IMR-90 (cell line): Measurements from ENCODE around the gene CAMK2B. TPM values are rescaled to one million over a fixed set of nuclear protein-coding genes. Genes with fewer than 3 reads are reported as not detected.

ENCODE experiments used
- ATAC-seq: fragments of 200-7000 bp; cut with Tn5 transposase; 2 replicates; pipeline ENCODE4 v1.9.1; 2020; ENCODE audit warnings: low read depth, mild to moderate bottlenecking, moderate library complexity
- BruUV-seq: library from RNA; stranded (reverse); fragments of 400-500 nt; replicated peaks from 2 replicates; lab custom pipeline; 2021; lab: Mats Ljungman, UMichigan
- CTCF ChIA-PET: fragments of 300-600 bp; formaldehyde crosslinking; extraction: SDS; loops from one replicate; lab custom pipeline; 2021; ENCODE audit warnings: antibody characterized with exemption; lab: Yijun Ruan, JAX
- POLR2A ChIA-PET: fragments of 300-600 bp; sonication (Branson Sonifier 250); formaldehyde crosslinking; loops from one replicate; lab custom pipeline; 2022; ENCODE audit warnings: antibody characterized with exemption; ENCODE audit not compliant: unreplicated experiment; lab: Charles Lee
- DNase-seq: peaks from one replicate; pipeline ENCODE4 v3.0.0; 2013
- H2AFZ ChIP-seq: replicated peaks from 2 replicates; pipeline ENCODE3; 2013; ENCODE audit warnings: low read length, mild to moderate bottlenecking; ENCODE audit not compliant: poor library complexity
- H2AK5ac ChIP-seq: 2 replicates; pipeline ENCODE4 v1.6.1; 2013; ENCODE audit warnings: low read depth, low read length, inconsistent platforms
- H2AK9ac ChIP-seq: replicated peaks from 2 replicates; pipeline ENCODE3; 2013; ENCODE audit warnings: mild to moderate bottlenecking, low read depth, low read length, moderate library complexity; ENCODE audit not compliant: poor library complexity
- H2BK120ac ChIP-seq: 2 replicates; pipeline ENCODE4 v1.6.1; 2013; ENCODE audit warnings: low read depth, low read length, inconsistent platforms
- H2BK15ac ChIP-seq: 3 replicates; pipeline ENCODE4 v1.6.1; 2013; ENCODE audit warnings: low read depth, low read length, inconsistent platforms
- H2BK20ac ChIP-seq: 2 replicates; pipeline ENCODE4 v1.6.1; 2013; ENCODE audit warnings: low read depth, mild to moderate bottlenecking, inconsistent platforms, low read length, moderate library complexity
- H2BK5ac ChIP-seq: 2 replicates; pipeline ENCODE4 v1.6.1; 2013; ENCODE audit warnings: mild to moderate bottlenecking, low read depth, low read length, inconsistent platforms; ENCODE audit not compliant: poor library complexity, severe bottlenecking
- H3K14ac ChIP-seq: replicated peaks from 2 replicates; pipeline ENCODE4 v1.6.1; 2013; ENCODE audit warnings: low read depth, low read length, inconsistent platforms
- H3K18ac ChIP-seq: 2 replicates; pipeline ENCODE4 v1.6.1; 2013; ENCODE audit warnings: low read depth, low read length, control low read depth
- H3K23ac ChIP-seq: 2 replicates; pipeline ENCODE4 v1.6.1; 2013; ENCODE audit warnings: low read depth, low read length, inconsistent platforms
- H3K27ac ChIP-seq: 2 replicates; pipeline ENCODE4 v1.5.1; 2013; ENCODE audit warnings: mild to moderate bottlenecking, control low read depth, low read length; ENCODE audit not compliant: insufficient read depth
- H3K27me3 ChIP-seq: 2 replicates; pipeline ENCODE4 v1.6.1; 2013; ENCODE audit warnings: low read length; ENCODE audit not compliant: control insufficient read depth, insufficient read depth
- H3K36me3 ChIP-seq: 2 replicates; pipeline ENCODE4 v1.6.1; 2013; ENCODE audit warnings: low read length, mixed read lengths; ENCODE audit not compliant: control insufficient read depth, insufficient read depth
- H3K4ac ChIP-seq: 2 replicates; pipeline ENCODE4 v1.6.1; 2013; ENCODE audit warnings: low read depth, low read length, inconsistent platforms
- H3K4me1 ChIP-seq: 2 replicates; pipeline ENCODE4 v1.6.1; 2013; ENCODE audit warnings: low read length, mixed read lengths; ENCODE audit not compliant: control insufficient read depth, insufficient read depth
- H3K4me2 ChIP-seq: 2 replicates; pipeline ENCODE4 v1.6.1; 2013; ENCODE audit warnings: low read depth, mild to moderate bottlenecking, control low read depth, low read length, moderate library complexity
- H3K4me3 ChIP-seq: 2 replicates; pipeline ENCODE4 v1.5.1; 2013; ENCODE audit warnings: low read depth, mild to moderate bottlenecking, control low read depth, low read length, moderate library complexity; ENCODE audit not compliant: insufficient read depth
- H3K56ac ChIP-seq: 2 replicates; pipeline ENCODE4 v1.6.1; 2013; ENCODE audit warnings: low read length, inconsistent platforms; ENCODE audit not compliant: insufficient read depth; ENCODE audit errors: extremely low read depth
- H3K79me1 ChIP-seq, 2 experiments: 2 replicates each; pipeline ENCODE4 v1.6.1; 2013; ENCODE audit warnings: low read length in 2 of 2, inconsistent platforms in 1 of 2, low read depth in 1 of 2
- H3K9ac ChIP-seq: 2 replicates; pipeline ENCODE4 v1.6.1; 2013; ENCODE audit warnings: low read depth, low read length, control low read depth
- H3K9me1 ChIP-seq: 2 replicates; pipeline ENCODE4 v1.6.1; 2013; ENCODE audit warnings: low read length, inconsistent platforms; ENCODE audit not compliant: insufficient read depth
- H3K9me3 ChIP-seq: 2 replicates; pipeline ENCODE4 v1.6.1; 2013; ENCODE audit warnings: low read length; ENCODE audit not compliant: control insufficient read depth, insufficient read depth
- H4K20me1 ChIP-seq: 2 replicates; pipeline ENCODE4 v1.6.1; 2013; ENCODE audit warnings: low read length, inconsistent platforms; ENCODE audit not compliant: insufficient read depth
- H4K5ac ChIP-seq: 2 replicates; pipeline ENCODE4 v1.6.1; 2013; ENCODE audit warnings: mild to moderate bottlenecking, low read depth, low read length, control low read depth
- H4K8ac ChIP-seq, 2 experiments: 2 replicates each; pipeline ENCODE4 v1.6.1; 2013; ENCODE audit warnings: low read depth in 2 of 2, low read length in 2 of 2, control low read depth in 1 of 2, inconsistent platforms in 1 of 2
- H4K91ac ChIP-seq: 2 replicates; pipeline ENCODE4 v1.6.1; 2013; ENCODE audit warnings: low read depth, low read length, inconsistent platforms; ENCODE audit not compliant: insufficient read depth
- BHLHE40 ChIP-seq: fragments of 150-350 bp; IDR thresholded peaks from 2 replicates; pipeline ENCODE4 v1.6.1; 2016; ENCODE audit warnings: mild to moderate bottlenecking, low read depth, low read length
- CEBPB ChIP-seq: IDR thresholded peaks from 2 replicates; pipeline ENCODE4 v1.6.1; 2012; ENCODE audit warnings: low read depth, low read length, improper control_type of control experiment
- CHD1 ChIP-seq: IDR thresholded peaks from 2 replicates; pipeline ENCODE4 v1.6.1; 2012; ENCODE audit warnings: low read depth, low read length, improper control_type of control experiment
- CTCF ChIP-seq: conservative IDR thresholded peaks from 2 replicates; pipeline ENCODE4 v1.5.1; 2012; ENCODE audit warnings: mild to moderate bottlenecking, low read depth, low read length, improper control_type of control experiment
- ELK1 ChIP-seq: fragments of 150-350 bp; IDR thresholded peaks from 2 replicates; pipeline ENCODE4 v1.6.1; 2016; ENCODE audit warnings: low read depth, mild to moderate bottlenecking, low read length, moderate library complexity, borderline replicate concordance
- FOS ChIP-seq: fragments of 150-350 bp; IDR thresholded peaks from 2 replicates; pipeline ENCODE4 v1.6.1; 2016; ENCODE audit warnings: low read depth, low read length
- MAFK ChIP-seq: IDR thresholded peaks from 2 replicates; pipeline ENCODE4 v1.6.1; 2012; ENCODE audit warnings: low read depth, low read length, improper control_type of control experiment
- MAZ ChIP-seq: IDR thresholded peaks from 2 replicates; pipeline ENCODE4 v1.6.1; 2012; ENCODE audit warnings: low read depth, mild to moderate bottlenecking, low read length, improper control_type of control experiment, moderate library complexity, borderline replicate concordance
- MXI1 ChIP-seq: IDR thresholded peaks from 2 replicates; pipeline ENCODE4 v1.6.1; 2012; ENCODE audit warnings: low read depth, mild to moderate bottlenecking, low read length, moderate library complexity, borderline replicate concordance
- NFE2L2 ChIP-seq: fragments of 150-350 bp; IDR thresholded peaks from 2 replicates; pipeline ENCODE4 v1.6.1; 2016; ENCODE audit warnings: low read depth, mild to moderate bottlenecking, low read length
- POLR2A ChIP-seq: IDR thresholded peaks from 2 replicates; pipeline ENCODE4 v1.6.1; 2012; ENCODE audit warnings: mild to moderate bottlenecking, low read depth, low read length
- RAD21 ChIP-seq: IDR thresholded peaks from 2 replicates; pipeline ENCODE4 v1.6.1; 2012; ENCODE audit warnings: low read length, improper control_type of control experiment
- RCOR1 ChIP-seq: IDR thresholded peaks from 2 replicates; pipeline ENCODE4 v1.6.1; 2012; ENCODE audit warnings: mild to moderate bottlenecking, low read length, improper control_type of control experiment; ENCODE audit not compliant: insufficient replicate concordance
- RFX5 ChIP-seq: IDR thresholded peaks from 2 replicates; pipeline ENCODE4 v1.8.0; 2012; ENCODE audit warnings: low read depth, mild to moderate bottlenecking, low read length, moderate library complexity
- USF2 ChIP-seq: fragments of 150-350 bp; IDR thresholded peaks from 2 replicates; pipeline ENCODE4 v1.6.1; 2017; ENCODE audit warnings: mild to moderate bottlenecking, antibody characterized with exemption, low read length, low read depth
- WGBS, 2 experiments: methylation state at CpG; one replicate each; pipeline versions ENCODE4 v1.1.5 to v1.1.7; 2013; ENCODE audit warnings: missing lambda C conversion rate in 2 of 2; ENCODE audit not compliant: insufficient read length in 1 of 2; ENCODE audit errors: extremely low coverage in 2 of 2; 5-methylcytosine and 5-hydroxymethylcytosine counted together
- dilution Hi-C: fragments of 300-500 bp; cut with HindIII; formaldehyde crosslinking; loops from one replicate; pipeline ENCODE4 v1.14.3; 2018; ENCODE audit warnings: low sequenced_read_pairs; ENCODE audit not compliant: unreplicated experiment
- in situ Hi-C: fragments of 300-500 bp; cut with MboI; formaldehyde crosslinking; loops from 3 replicates; pipeline ENCODE4 v1.14.3; 2019; ENCODE audit warnings: low sequenced_read_pairs, inconsistent platforms, mixed read lengths
- intact Hi-C: fragments of 100-400 bp; cut with micrococcal nuclease; formaldehyde crosslinking; loops from 2 replicates; pipeline ENCODE4 v1.10.0; 2022
- polyA plus RNA-seq, 3 experiments: library from polyadenylated mRNA; depleted of rRNA; stranded (reverse); fragments of >200 nt; gene quantifications; 2 replicates each; pipeline ENCODE4 v1.2.3, GENCODE V29; 2012; ENCODE audit warnings: low replicate concordance in 1 of 3
- total RNA-seq: library from RNA; depleted of rRNA; stranded (reverse); fragments of >200 nt; gene quantifications from 2 replicates; pipeline ENCODE4 v1.2.3, GENCODE V29; 2012

CAMK2B gene
- total and polyA plus RNA-seq, 2 of the 4 experiments (the other 2 are of a cell fraction), result 0.18 to 0.36 TPM

- DNase-seq, result peak; percentile 32
- Histone ChIP-seq H3K4me2 (peak overlapping the region; percentile 43), H3K9me3 (peaks cover 2% of the 10 kb centered on the region; the same call in 1 of the 2 replicates), H2BK20ac (no peak overlapping the region), H2AK5ac (0 out of 2 replicates have a peak overlapping the region, but pooled peaks have one; percentile 15), H3K4me1 (0 out of 2 replicates have a peak, but pooled peaks cover 1% of the 10 kb centered on the region), H3K4me3 (peak overlapping the region; percentile 4), H3K27me3 (peaks cover 21% of the 10 kb centered on the region), H4K91ac (no peak overlapping the region), H4K20me1 (no peaks in the 10 kb centered on the region), H3K79me1 (no peaks in the 10 kb centered on the region), H3K27ac (no peak overlapping the region), H3K23ac (no peak overlapping the region), H3K9me1 (no peaks in the 10 kb centered on the region), H2BK120ac (no peak overlapping the region; the same call in 1 of the 2 replicates), H2BK15ac (no peak overlapping the region), H2BK5ac (no peak overlapping the region), H4K5ac (no peak overlapping the region), H3K14ac (no peak overlapping the region), H3K9ac (no peak overlapping the region), H3K18ac (no peak overlapping the region), H3K36me3 (no peaks in the 10 kb centered on the region), H2AFZ (peak overlapping the region; percentile 83), H4K8ac (peak overlapping the region in 1 of 2 experiments; percentile 40; a peak in 1 of 4 replicates), H3K56ac (no peak overlapping the region), H2AK9ac (peak overlapping the region; percentile 70), H3K4ac (no peak overlapping the region)
- intact Hi-C loops, result no loop called here
- CTCF ChIA-PET, result no interaction called here
- in situ Hi-C loops, result no loop called here
- POLR2A ChIA-PET, result no interaction called here
- 6% methylated on average over 35 of the region's 73 CpGs; no CpG with 5 or more reads in 1 of the 2 experiments for WGBS, 2 experiments
- dilution Hi-C loops, result no loop called here
- no peak for TF ChIP-seq ELK1
- TF ChIP-seq RCOR1, result no peak
- TF ChIP-seq BHLHE40, result no peak
- TF ChIP-seq FOS, result no peak
- TF ChIP-seq MAZ, result no peak
- TF ChIP-seq MXI1, result no peak
- no peak for TF ChIP-seq POLR2A
- no peak for TF ChIP-seq RAD21
- no peak for TF ChIP-seq NFE2L2
- no peak for TF ChIP-seq RFX5
- TF ChIP-seq CTCF, result no peak
- no peak for TF ChIP-seq CEBPB
- no peak for TF ChIP-seq MAFK
- TF ChIP-seq USF2, result no peak
- TF ChIP-seq CHD1, result no peak
- ATAC-seq, result peak; percentile 95
- BruUV-seq, result no TSS peak
Measured at GRCh38 chr7:44309271-44310091, 15.9 kb downstream of the CAMK2B start.
